Measurements from ENCODE around the gene FTSJ3.

GRCh38 chr17:63828936-63829335, 1.5 kb upstream of the FTSJ3 start:
- TF ChIP-seq CTCF (IDR thresholded peaks at IDR 0.05) (no peak), POLR2A (IDR thresholded peaks at IDR 0.05) (no peak), POLR2AphosphoS5 (IDR thresholded peaks at IDR 0.05) (no peak)

All from sigmoid colon (tissue), 4 donors.